HG03196 (cell line): ENCODE data around the gene CDC27.
A peak's percentile ranks its signal among the peaks of the same experiment; 100 is the strongest.
"Not testable (repeated sequence)": the region's sequence is repeated elsewhere in the genome, so short reads cannot be mapped to it uniquely, and the experiment has no call there.

Experiments used
- ATAC-seq: cut with Tn5 transposase; IDR thresholded peaks from one replicate; pipeline ENCODE4 v1.9.1; 2021; ENCODE audit not compliant: unreplicated experiment

Gene CDC27

GRCh38 chr17:47135235-47135634 lies 53.9 kb downstream of the CDC27 start:
- no peak for ATAC-seq

- not testable (repeated sequence) for ATAC-seq
These were observed 54.7 kb downstream of the CDC27 start for GRCh38 chr17:47134354-47134753.

- no peak for ATAC-seq
These were observed 57.3 kb downstream of the CDC27 start for GRCh38 chr17:47131761-47132160.

- not testable (repeated sequence) for ATAC-seq
These were observed 62.3 kb downstream of the CDC27 start for GRCh38 chr17:47126835-47127234.

GRCh38 chr17:47123262-47123661 lies 65.8 kb downstream of the CDC27 start:
- ATAC-seq, result not testable (repeated sequence)

GRCh38 chr17:47120521-47121095 lies 68.5 kb downstream of the CDC27 start:
- no peak for ATAC-seq

GRCh38 chr17:47119746-47120520 lies 69.2 kb downstream of the CDC27 start:
- ATAC-seq, result no peak

GRCh38 chr17:47117386-47117785 lies 71.7 kb downstream of the CDC27 start:
- ATAC-seq, result no peak

- no peak for ATAC-seq
These were observed 83.0 kb downstream of the CDC27 start for GRCh38 chr17:47106130-47106529.

- not testable (repeated sequence) for ATAC-seq
These were observed 83.8 kb downstream of the CDC27 start for GRCh38 chr17:47105246-47105645.

GRCh38 chr17:47102914-47103313 lies 86.2 kb downstream of the CDC27 start:
- no peak for ATAC-seq

- peak; percentile 96 for ATAC-seq
These were observed 88.9 kb downstream of the CDC27 start for GRCh38 chr17:47099987-47100711.

- peak; percentile 24 for ATAC-seq
These were observed 89.6 kb downstream of the CDC27 start for GRCh38 chr17:47099451-47099986.

GRCh38 chr17:47096343-47096742 lies 92.8 kb downstream of the CDC27 start:
- ATAC-seq, result no peak

GRCh38 chr17:47095268-47095667 lies 93.8 kb downstream of the CDC27 start:
- ATAC-seq, result no peak

- no peak for ATAC-seq
These were observed 102.0 kb downstream of the CDC27 start for GRCh38 chr17:47087093-47087492.

GRCh38 chr17:47085736-47086135 lies 103.4 kb downstream of the CDC27 start:
- no peak for ATAC-seq

- no peak for ATAC-seq
These were observed 110.3 kb downstream of the CDC27 start for GRCh38 chr17:47078801-47079200.

- ATAC-seq, result no peak
These were observed 111.5 kb downstream of the CDC27 start for GRCh38 chr17:47077576-47077975.

- ATAC-seq, result no peak
These were observed 112.9 kb downstream of the CDC27 start for GRCh38 chr17:47076171-47076570.

- ATAC-seq, result not testable (repeated sequence)
These were observed 114.7 kb downstream of the CDC27 start for GRCh38 chr17:47074361-47074760.

GRCh38 chr17:47073629-47074028 lies 115.5 kb downstream of the CDC27 start:
- not testable (repeated sequence) for ATAC-seq
